IPS DF 6.9 (cell line): ENCODE results near the gene ASCC1.

ENCODE experiments used
- DNase-seq: peaks from one replicate; pipeline ENCODE4 v3.0.0-alpha.2; 2013; ENCODE audit warnings: low read depth, low spot score
- H3K27ac ChIP-seq: one replicate; pipeline ENCODE4 v1.5.1; 2013; ENCODE audit warnings: low read length, control low read depth
- H3K27me3 ChIP-seq: 2 replicates; pipeline ENCODE4 v1.6.1; 2013; ENCODE audit warnings: mild to moderate bottlenecking, low read length; ENCODE audit not compliant: control insufficient read depth, insufficient read depth
- H3K36me3 ChIP-seq: 2 replicates; pipeline ENCODE4 v1.6.1; 2013; ENCODE audit warnings: low read length; ENCODE audit not compliant: control insufficient read depth, insufficient read depth
- H3K4me1 ChIP-seq: 2 replicates; pipeline ENCODE4 v1.6.1; 2013; ENCODE audit warnings: low read length; ENCODE audit not compliant: control insufficient read depth, insufficient read depth
- H3K4me3 ChIP-seq: 2 replicates; pipeline ENCODE4 v1.5.1; 2013; ENCODE audit warnings: mild to moderate bottlenecking, low read length
- H3K9me3 ChIP-seq: 2 replicates; pipeline ENCODE4 v1.6.1; 2013; ENCODE audit warnings: low read length, inconsistent platforms; ENCODE audit not compliant: control insufficient read depth, insufficient read depth
- WGBS: extraction: QIAGEN DNeasy Blood & Tissue Kit; methylation state at CpG from one replicate; pipeline ENCODE4 v1.1.7; 2013; ENCODE audit warnings: mixed read lengths, missing lambda C conversion rate; ENCODE audit not compliant: insufficient read length, insufficient coverage; 5-methylcytosine and 5-hydroxymethylcytosine counted together

The ASCC1 gene

DNA sequence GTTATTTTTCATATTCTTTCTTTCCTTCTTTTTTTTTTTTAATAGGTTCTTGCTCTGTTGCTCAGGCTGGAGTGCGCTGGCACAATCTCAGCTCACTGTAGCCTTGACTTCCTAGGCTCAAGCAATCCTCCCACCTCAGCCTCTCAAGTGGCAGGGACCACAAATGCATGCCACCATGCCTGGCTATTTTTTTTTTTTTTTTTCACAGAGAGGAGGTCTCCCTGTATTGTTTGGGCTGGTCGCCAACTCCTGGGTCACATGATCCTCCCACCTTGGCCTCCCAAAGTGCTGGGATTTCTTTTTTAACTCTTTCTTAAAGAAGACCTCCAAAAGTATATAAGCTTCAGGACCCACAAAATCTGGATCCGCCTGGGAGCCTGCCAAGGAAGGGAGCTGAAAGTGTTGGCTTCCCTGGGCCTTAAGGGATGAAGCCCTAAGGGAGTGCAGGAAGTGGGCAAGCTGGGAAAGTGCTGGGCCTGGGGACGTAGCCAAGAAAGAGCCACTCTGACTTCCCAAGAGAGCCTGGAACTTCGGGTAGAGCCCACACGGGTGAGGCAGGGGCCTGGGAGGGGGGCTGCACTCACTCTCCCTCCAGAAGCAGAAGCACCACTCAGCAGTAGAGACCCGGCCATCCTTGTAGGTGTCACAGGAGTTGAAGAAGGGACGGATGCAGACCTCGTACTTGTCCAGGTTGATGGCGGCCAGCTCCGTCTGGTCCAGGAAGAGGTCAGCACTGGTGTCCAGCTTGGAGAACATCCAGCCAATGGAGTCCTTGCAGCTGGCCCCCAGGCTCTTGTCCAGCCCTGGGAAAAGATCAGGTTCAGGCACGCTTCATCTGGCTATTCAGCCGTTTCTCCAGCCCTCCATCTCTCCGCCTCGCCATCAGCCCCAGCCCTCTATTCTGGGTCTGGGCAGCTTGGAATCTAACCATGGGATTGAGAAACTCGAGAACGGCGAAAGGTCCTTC, 149.5 kb downstream of the ASCC1 start:
- H3K27me3 ChIP-seq: no peaks in the 10 kb centered on the region
- no peaks in the 10 kb centered on the region for H3K36me3 ChIP-seq
- no CpG with 5 or more reads among the region's 18 CpGs for WGBS
- H3K4me3 ChIP-seq: no peak overlapping the region
- H3K9me3 ChIP-seq: no peaks in the 10 kb centered on the region
- H3K4me1 ChIP-seq: 0 out of 2 replicates have a peak, but pooled peaks cover 2% of the 10 kb centered on the region
- no peak overlapping the region for H3K27ac ChIP-seq
- no peak for DNase-seq

DNA sequence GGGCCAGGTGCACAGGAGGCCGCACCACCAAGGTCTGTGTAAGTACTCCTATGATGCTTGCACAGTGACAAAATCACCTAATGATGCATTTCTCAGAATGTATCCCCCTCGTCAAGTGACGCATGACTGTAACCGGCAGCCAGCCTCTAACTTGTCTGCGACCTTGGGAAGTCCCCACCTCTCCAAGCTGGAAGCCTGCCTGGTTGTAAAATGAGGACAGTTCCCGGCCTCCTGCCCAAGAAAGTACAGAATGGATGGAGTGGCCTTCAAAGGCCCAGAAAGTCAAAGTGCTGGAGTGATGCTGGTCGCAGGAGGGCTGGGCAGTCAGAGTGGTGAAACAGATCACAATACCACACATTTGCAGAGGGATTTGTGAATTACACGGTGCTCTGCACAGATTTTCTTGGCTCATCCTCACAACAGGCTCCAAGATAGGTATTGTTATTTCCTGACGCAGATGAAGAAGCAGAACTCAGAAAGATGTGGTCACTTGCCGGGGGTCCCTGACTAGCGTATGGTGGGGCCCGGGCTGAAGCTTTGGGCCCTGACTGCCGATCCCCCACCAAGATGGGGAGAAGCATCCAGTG, 150.5 kb downstream of the ASCC1 start:
- no CpG with 5 or more reads among the region's 13 CpGs for WGBS
- DNase-seq: no peak

DNA sequence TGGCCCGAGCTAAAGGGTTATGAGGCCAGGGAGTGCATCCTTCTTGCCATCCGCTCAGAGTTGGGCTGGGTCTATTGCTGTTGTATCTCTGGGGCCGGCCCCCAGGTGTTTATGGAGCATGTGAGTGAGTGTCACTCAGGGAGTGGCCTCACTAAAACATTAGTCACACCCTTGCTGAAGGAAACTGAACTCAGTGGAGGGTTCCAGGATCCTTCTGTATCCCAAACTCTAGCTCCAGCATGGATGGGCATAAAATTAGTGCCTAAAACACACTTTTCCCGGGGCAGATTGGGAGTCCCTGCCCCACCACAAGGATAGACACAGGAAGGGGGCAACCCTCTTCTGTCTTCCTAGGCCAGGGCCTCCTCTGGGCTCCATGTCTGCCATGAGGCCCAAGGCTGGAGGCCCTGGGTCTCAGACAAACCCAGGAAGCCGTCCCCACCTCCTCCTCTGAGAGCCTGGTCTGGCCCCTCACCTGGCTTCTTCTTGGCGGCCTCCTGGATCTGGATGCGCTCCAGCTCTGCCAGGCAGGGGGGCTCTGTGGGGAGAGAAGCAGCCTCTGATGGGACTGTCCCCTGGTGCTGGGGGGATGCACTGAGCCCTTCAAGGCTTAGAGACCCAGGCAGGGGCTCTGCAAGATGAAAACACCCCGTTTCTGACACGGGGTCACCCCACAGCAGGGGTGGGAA, 152.2 kb downstream of the ASCC1 start:
- no peak overlapping the region for H3K4me3 ChIP-seq
- no peaks in the 10 kb centered on the region for H3K36me3 ChIP-seq
- no peak overlapping the region for H3K27ac ChIP-seq
- peaks cover 2% of the 10 kb centered on the region; the same call in 1 of the 2 replicates for H3K4me1 ChIP-seq
- no peak for DNase-seq
- no peaks in the 10 kb centered on the region for H3K9me3 ChIP-seq
- no peaks in the 10 kb centered on the region for H3K27me3 ChIP-seq
- no CpG with 5 or more reads among the region's 9 CpGs for WGBS

More for the DNA sequence above, 150.5 kb downstream of the ASCC1 start:
- Histone ChIP-seq H3K9me3 (no peaks in the 10 kb centered on the region), H3K27ac (no peak overlapping the region), H3K4me3 (no peak overlapping the region), H3K36me3 (no peaks in the 10 kb centered on the region), H3K4me1 (peaks cover 4% of the 10 kb centered on the region; the same call in 1 of the 2 replicates), H3K27me3 (no peaks in the 10 kb centered on the region)

DNA sequence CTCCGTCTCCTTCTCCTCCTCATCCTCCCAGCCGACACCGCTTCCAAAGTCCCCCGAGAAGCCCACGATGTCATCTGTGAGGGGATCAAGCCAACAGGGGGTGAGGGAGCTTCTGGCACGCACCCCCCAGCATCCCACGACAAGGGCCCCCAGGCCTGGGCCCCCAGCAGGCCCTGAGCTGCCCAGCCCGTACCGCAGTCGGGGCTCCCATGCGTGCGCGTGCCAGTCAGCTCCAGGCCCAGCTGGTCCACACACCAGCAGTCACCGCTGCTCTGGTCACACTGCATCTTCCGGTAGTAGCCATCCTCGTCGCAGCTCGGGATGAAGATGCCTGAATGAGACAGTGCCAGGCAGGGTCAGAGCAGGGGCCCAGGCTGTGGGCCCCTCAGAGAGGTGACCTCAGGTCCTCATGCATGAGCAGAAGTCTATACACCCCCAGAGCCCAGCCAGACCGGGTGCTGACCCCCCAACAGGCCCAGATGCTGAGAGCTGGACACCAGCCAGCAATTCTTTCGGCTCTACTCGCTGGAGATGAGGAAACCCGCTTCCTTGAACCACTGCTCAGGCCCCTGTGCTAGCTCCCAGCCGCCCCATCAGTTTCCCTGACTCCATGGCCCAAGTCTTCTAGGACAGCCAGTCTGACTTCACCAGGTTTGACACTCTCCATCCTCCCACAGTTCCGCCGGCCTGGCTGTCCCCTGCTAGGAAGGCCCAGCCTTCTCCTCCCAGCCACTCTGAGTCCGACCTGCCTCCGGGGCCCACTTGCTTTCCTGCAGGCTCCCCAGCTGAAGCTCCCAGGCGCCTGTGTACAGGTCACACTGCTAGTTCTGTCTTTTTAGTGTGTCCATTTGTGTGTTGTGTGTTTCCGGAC, 153.0 kb downstream of the ASCC1 start:
- no peaks in the 10 kb centered on the region for H3K27me3 ChIP-seq
- whole genome bisulfite sequencing: no CpG with 5 or more reads among the region's 29 CpGs

DNA sequence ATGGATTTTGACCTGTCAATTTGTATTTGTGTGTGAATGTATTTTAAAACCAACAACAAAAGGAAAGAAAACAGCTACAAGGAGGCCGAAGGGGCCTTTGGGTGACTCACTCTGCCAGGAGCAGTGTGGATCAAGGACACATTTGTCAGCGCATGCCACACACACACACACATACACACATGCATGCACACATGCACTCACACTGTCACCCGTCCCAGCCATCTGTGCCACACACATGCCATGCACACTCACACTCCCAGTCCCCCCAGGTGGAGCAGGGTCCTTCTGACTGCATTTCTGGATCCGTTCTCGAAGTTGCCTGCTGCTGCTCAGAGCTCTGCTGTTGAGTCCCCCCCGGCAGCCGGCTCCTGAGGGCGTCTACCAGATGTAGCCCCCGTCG, 153.7 kb downstream of the ASCC1 start:
- WGBS: no CpG with 5 or more reads among the region's 10 CpGs
- DNase-seq: no peak
- no peak overlapping the region for H3K4me3 ChIP-seq
- H3K27ac ChIP-seq: no peak overlapping the region
- no peaks in the 10 kb centered on the region for H3K9me3 ChIP-seq
- H3K36me3 ChIP-seq: no peaks in the 10 kb centered on the region
- H3K4me1 ChIP-seq: peaks cover 2% of the 10 kb centered on the region; the same call in 1 of the 2 replicates
- H3K27me3 ChIP-seq: no peaks in the 10 kb centered on the region

More for the DNA sequence above, 153.0 kb downstream of the ASCC1 start:
- H3K9me3 ChIP-seq: no peaks in the 10 kb centered on the region
- H3K36me3 ChIP-seq: no peaks in the 10 kb centered on the region
- H3K4me3 ChIP-seq: no peak overlapping the region
- H3K4me1 ChIP-seq: peaks cover 2% of the 10 kb centered on the region; the same call in 1 of the 2 replicates
- no peak for DNase-seq
- no peak overlapping the region for H3K27ac ChIP-seq

DNA sequence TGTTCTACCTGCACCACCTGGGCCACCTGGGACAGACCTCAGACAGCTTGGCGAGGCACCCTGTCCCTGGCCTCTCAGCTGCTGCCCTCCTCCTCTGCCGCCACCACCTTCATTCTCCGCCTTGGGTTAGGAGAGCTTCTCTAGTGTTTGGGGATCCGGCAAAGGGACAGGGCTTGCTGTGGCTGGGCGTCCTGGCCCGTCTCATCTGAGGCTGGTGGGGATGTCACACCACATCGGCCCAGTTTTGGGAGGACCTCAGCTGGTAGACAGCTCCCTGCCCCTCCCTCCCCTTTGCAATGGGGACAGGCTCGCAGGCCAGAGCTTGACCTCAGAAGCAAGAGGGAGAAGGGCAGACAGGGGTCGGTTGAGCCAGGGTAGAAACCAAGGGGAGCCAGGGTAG, 154.1 kb downstream of the ASCC1 start:
- H3K27ac ChIP-seq: no peak overlapping the region
- no CpG with 5 or more reads among the region's 9 CpGs for WGBS
- no peak for DNase-seq
- no peak overlapping the region for H3K4me3 ChIP-seq
- no peaks in the 10 kb centered on the region for H3K36me3 ChIP-seq
- no peaks in the 10 kb centered on the region for H3K9me3 ChIP-seq
- H3K27me3 ChIP-seq: no peaks in the 10 kb centered on the region
- H3K4me1 ChIP-seq: peaks cover 2% of the 10 kb centered on the region; the same call in 1 of the 2 replicates

DNA sequence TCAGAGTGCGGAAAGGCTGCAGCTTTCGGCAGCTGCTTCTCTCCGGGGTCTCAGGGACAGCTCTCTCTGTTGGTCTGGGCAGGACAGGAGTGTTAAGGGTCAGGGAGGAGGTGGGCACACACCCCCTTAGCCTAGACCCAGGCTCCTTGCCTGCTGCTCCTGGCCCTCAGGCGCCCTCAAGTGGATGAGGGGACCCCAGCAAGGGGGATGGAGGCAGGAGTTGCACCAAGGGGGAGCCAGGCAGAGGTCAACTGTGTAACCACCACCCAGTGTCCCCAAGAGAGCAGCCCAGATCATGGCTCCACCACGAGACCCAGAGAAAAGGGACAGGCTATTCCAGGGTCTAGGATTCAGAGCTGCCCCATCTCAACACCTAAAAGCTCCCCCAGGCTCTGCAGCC, 154.6 kb downstream of the ASCC1 start:
- H3K4me1 ChIP-seq: peaks cover 2% of the 10 kb centered on the region; the same call in 1 of the 2 replicates
- no peak overlapping the region for H3K27ac ChIP-seq
- WGBS: no CpG with 5 or more reads among the region's 5 CpGs
- no peaks in the 10 kb centered on the region for H3K9me3 ChIP-seq
- DNase-seq: no peak
- H3K4me3 ChIP-seq: no peak overlapping the region
- H3K36me3 ChIP-seq: no peaks in the 10 kb centered on the region
- no peaks in the 10 kb centered on the region for H3K27me3 ChIP-seq

DNA sequence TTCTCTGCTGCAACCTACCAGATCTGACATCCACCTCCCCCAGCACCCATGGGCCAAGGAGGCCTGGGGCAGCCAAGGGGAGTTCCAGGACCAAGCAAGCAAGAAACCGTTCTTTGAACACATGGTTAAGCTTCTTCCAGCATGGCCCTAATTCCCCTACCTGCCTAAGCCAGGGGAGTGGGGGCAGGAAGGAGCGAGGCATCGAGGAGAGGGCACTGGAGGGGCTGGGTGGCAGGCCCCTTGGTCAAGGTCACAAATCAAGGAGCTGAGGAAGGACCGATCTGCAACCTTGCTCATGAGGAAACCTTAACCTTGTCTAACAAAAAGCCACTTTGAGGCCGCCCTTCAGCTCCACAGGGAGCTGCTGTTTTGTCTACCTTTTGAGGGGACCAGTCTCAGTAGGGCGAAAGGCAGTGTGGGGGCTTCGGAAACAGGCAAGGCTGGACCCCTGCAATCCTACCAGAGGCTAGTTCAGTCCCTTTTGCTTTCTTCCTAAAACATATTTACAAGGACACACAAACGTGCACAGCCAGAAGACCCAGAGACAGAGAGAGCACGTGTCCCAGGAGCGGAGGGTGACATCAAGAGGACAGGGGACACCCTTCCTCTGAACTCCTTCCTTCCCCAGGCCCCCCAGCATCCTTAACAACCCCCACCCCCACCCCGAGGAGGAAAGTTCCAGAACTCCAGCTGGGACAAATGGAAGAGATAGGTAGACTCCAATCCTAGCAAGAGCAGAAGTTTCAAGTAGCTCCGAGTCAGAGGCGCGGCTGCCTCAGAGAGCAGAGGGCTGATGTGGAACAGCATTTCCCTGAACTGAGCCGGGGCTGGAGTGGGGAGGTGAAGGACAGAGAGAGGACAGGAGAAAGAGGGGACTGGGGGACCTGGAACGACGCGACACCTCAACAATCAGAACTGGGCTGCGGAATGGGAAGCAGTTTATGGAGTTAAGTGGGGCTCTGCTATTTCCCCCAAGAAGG, 155.9 kb downstream of the ASCC1 start:
- peaks cover 2% of the 10 kb centered on the region; the same call in 1 of the 2 replicates for H3K4me1 ChIP-seq
- no peaks in the 10 kb centered on the region for H3K27me3 ChIP-seq
- H3K27ac ChIP-seq: no peak overlapping the region
- WGBS: no CpG with 5 or more reads among the region's 19 CpGs
- DNase-seq: no peak
- no peak overlapping the region for H3K4me3 ChIP-seq
- no peaks in the 10 kb centered on the region for H3K9me3 ChIP-seq
- no peaks in the 10 kb centered on the region for H3K36me3 ChIP-seq
